HG03432 (cell line): ENCODE measurements around the gene CHST11.
A peak's percentile ranks its signal among the peaks of the same experiment; 100 is the strongest.

Experiments used
- ATAC-seq: cut with Tn5 transposase; IDR thresholded peaks from one replicate; pipeline ENCODE4 v1.9.1; 2021; ENCODE audit warnings: mild to moderate bottlenecking, moderate library complexity; ENCODE audit not compliant: unreplicated experiment

Gene CHST11

DNA sequence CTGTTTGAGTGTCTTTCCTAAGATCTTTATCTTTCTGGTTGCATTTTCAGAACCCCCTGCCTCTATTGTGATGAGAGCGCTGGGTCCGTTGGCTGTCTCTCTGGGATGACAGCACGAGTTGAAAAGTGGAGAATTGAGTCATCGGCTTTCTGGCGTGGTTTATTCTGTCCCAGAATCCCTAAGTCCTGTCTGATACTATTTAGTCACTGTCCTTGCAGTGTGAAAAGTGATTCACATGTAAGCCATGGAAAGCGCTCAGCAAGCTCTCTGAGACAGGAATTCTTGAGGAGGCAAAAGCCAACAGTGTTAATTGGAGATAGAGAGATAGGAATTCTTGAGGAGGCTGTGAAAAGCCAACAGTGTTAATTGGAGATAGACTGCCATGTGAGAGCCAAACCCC is 121.7 kb downstream of the CHST11 start:
- ATAC-seq, result no peak

DNA sequence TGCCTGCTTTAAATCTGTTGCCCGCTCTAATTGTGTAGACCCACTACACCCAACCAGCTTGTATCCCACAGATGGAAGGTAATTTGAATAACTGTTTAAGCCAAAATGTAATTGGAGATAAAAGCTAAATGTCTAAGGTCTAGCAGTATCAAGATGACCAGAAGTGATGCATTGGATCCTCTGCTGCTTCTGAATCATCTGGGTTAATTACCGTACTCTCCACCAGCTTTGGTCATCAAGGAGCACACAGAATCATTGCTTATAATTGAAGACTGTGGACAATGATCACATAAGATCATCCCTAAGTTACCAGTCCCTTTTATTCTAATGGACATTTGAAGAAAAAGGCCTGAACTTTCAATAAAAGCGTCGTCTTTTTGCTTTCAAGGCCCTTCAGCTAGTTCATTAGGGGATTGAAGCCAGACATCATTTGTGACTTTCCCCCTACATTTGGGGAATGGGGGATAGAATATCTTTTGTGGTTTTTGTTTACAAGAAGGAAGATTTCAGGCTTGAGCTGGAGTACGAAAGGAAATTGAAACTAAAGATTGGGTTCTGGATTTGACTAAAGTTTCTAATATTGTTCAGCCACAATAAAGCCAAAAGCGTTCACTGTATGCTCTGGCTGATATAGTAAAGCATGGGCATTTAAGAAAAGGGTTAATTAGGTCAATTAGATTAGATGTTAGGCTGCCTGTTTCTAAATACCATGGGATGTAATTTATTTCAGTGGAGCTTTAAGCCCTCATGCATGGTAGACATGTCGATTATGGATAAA is 123.2 kb downstream of the CHST11 start:
- peak; percentile 40 for ATAC-seq

DNA sequence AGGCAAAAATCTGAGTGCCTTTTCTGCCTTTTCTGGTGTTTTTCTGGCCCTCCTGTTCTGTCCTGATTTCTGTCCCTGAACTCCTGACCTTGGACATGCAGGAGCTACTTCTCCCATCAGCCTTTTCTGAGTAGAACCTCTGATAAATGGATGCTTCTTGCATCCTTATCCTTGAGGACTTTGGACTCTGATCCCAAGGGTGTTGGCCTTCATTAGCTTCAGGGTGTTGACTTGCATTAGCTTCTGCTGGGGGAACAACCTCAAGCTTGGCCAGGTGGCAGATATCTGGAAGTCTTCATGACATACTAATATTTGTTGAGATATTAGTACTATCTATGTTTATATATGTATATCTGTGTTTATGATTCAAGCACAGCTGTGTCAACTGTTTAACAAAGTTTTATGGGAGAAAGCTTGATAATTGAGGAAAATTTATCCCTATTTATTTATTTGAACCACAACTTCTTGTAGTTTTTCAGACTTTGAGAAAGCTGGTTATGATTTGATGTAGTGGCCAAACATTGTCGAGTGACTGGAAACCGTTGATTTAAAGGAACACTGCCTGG is 124.3 kb downstream of the CHST11 start:
- no peak for ATAC-seq

DNA sequence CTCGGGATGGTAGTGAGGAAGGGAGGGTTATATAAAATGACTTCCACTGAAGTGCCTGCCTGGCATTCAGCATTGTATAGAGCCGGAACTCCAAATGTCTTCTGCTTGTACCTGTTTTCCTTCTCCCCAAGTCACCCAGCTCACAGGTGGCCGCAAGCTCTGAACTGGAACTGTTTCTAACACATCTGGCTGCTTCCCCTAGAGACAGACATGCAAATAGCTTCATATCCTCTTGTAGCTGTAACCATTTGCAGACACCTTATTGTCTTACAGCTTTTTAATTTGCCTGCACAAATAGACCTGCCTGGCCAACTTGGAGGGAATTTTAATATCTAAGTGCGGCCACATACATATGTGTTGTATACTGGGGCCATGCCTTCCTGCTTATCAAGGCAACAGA is 126.0 kb downstream of the CHST11 start:
- ATAC-seq, result peak; percentile 81

DNA sequence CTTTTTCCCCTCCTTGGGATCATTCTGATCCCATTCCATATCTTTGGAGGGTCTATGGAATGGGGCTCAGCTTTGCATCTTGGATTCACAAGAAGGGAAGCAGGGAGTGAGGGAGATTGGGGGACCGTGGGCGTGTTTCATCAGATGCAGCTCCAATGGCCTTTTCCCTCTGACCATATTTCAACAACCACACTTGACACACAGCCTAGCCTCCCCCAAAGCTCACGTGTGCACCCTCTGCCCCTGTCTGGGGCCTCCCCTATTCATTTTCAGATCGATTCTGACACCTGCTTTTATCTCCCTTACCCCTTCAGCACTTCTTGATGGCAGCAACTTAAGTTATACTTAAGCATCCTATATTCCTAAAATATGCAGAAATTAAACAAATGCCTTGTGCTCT is 126.6 kb downstream of the CHST11 start:
- peak; percentile 55 for ATAC-seq

DNA sequence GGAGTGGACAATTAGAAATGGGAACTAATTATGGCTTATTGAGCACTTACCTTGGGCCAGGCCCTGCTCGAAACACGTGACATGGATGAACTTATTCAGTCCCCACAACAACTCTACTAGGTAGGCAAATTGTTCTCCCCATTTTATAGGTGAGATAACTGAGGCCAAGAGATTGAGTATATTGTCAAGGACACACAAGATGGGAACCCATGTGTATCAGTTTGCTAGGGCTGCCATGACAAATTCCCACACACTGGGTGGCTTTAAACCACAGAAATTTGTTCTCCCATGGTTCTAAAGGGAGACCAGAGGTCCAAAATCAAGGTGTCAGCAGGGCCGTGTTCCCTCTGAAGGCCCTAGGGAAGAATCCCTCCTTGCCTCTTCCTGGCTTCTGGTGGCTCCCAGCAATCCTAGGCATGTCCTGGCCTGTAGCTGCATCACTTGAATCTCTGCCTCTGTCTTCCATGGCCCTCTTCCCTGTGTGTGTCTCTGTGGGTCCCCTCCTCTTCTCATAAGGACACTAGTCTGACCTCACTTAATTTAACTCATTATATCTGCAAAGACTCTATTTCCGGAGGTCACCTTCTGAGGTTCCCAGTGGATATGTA is 128.8 kb downstream of the CHST11 start:
- ATAC-seq, result no peak

DNA sequence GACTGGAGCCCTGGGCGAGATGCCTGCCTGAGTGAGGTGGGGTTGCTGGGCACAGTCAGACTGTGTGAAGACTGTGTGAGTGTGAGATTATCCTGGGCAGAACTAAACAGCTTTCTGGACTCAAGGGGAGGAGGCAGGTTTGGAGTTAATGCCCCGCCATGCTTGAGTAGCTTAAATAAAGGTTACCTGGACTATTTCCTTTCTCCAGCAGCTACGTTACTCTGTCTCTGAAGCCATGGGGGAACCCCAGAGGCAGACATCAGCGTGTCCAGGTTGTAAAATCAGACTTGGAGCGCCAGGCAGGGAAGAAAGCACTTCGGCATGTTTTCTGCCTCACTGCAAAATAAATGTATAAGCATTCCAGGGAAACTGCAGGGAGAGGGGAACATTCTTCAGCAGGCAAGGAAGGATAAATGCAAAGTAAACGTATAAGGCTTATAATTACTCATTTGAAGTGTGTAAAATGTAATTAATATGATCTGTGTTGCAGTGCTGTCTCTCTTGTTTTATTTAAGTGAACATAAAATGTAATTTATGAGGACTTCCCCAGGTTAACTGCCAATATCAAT is 129.7 kb downstream of the CHST11 start:
- ATAC-seq, result no peak

DNA sequence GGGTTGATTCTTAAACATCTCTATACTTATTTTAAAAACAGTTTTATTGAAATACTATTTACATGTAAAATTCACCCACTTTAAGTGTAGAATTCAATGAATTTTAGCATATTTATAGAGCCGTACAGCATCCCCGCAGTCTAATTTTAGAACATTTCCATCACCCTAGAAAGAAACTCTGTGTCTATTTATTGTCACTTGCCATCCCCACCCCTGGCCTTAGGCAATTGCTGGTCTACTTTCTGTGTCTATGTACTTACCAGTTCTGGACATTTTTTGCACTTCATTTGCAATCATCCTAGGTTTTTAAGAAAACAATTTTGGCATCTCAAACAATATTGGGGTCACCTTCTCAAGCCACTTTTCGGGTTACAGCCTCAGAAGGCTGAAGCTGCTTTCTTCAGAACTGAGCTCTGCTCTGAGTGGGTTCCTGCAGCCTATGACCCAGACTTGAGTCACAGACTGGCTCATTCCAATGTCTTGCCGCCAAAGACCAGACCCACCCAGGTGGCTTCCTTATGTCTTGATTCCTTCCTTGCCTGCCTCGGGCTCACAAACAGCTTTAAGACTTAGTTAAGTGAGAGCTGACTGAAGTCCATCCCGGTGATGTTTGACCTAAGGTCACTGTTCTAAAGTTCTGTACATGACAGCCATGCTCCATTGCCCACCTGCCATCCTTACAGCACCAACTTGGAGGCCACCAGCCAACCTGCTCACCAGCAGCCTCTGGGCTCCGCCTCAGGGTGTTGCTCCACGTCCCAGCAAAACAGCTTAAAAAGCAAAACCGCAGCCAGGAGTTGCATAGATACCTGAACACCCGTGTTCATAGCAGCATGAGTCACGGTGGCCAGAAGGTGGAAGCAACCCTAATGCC is 131.5 kb downstream of the CHST11 start:
- no peak for ATAC-seq

DNA sequence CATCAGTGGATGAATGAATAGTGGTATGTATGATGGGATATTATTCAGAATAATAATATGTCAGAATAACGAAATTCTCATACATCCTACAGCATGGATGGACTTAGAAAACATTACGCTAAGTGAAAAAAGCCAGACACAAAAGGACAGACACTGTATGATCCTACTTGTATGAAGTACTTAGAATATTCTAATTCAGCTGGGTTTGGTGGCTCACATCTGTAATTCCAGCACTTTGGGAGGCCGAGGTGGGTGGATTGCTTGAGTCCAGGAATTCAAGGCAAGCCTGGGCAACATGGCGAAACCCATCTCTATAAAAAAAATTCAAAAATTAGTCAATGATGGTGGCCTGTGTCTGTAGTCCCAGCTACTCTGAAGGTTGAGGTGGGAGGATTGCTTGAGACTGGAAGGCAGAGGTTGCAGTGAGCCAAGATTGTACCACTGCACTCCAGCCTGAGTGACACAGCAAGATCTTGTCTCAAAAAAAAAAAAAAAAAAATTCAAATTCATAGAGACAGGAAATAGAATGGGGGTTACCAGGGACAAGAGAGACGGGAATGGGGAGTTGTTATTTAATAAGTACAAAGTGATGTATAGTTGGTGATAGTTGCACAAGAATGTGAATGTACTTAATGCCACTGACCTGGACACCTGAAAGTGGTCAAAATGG is 132.3 kb downstream of the CHST11 start:
- ATAC-seq, result no peak

DNA sequence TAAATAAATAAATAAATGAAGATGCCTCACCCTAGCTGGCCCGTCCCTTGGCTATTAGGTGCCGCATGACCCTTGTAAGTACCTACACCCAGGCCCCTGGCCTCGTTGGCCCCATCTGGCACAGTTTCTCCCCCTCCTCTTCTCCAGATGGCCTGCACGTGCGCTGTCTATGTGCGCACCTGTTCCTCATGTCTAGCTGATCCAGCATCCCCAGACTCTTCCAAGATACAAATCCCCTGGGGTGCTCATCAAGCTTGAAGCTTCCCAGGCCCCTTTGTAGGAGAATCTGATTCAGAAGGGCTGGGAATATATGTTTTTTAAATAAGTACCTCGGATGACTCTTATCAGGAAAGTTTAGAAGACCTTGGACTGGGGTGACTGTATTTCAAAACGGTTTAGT is 133.3 kb downstream of the CHST11 start:
- ATAC-seq, result no peak

DNA sequence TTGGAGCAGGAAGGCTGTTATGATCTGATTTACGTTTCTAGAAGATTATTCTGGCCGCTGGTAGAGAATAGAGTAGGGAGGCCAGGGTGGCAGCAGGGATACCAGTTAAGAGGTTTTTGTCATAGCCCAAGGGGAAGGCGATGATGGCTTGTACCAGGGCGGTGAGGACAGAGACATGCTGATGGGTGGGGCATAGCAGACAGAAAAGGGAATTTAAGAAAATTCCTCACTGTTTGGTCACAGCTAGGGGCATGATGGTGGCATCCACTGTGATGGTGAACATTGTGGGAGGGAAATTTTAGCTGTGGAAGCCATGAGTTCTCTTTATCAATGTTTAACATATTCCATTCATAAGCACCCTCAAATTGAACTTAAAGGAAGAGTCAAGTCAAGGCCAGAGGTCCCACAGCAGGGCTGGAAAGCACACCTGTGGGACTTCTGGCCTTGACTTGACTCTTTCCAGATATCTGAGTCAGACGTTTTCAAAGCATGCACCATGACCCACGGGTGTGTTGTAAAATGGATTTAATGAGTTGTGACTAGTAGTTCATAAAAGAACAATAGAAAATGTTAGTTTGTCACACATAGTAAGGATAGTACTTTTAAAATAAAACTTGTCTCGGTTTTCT is 134.6 kb downstream of the CHST11 start:
- no peak for ATAC-seq

DNA sequence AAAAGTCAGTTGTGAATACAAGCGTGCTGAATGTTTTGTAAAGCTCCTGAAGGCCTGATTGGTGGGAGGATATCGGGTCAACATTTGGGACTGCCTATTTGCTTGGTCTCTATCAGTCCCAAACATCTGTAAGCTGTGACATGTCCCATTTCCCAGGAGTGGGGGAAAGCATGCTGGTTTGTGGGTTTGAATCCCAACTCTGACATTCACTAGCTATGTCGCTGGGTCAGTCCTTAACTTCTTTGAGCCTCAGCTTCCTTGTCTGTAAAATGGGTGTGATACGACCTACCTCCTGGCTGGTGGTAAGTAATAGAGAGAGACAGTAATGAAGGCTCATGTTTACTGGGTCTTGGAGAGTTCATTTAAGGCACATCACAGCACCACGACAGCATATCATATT is 136.7 kb downstream of the CHST11 start:
- ATAC-seq, result no peak

DNA sequence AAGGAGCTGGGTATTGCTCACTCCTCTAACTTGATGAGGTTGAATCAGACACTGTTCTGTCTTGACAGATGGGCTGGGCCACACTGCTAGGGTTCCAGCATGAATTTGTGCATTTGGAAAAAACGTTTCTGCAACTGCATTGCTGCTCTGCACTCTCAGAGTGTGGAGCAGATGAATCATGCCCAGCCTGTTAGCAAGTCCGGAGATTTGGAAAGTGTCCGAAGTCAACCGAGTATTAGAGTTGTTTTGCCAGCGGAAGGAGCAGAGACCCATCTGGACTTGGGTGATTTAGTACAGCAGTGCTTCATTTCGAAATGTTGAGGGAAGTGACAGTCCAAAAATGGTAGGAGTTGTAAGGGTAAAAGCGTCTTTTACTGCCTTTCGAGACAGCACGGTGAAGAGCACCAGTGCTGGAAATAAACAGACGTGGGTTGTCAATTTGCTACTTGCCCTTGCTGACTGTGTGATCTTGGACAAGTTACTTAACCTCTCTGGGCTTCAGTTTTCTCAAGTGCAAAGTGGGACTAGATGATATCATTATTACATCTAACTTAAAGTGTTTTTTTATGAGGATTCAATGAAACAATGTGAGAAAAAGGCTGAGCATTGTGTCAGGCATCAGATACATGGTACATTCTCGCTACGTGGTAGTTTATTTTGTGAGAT is 139.5 kb downstream of the CHST11 start:
- no peak for ATAC-seq

DNA sequence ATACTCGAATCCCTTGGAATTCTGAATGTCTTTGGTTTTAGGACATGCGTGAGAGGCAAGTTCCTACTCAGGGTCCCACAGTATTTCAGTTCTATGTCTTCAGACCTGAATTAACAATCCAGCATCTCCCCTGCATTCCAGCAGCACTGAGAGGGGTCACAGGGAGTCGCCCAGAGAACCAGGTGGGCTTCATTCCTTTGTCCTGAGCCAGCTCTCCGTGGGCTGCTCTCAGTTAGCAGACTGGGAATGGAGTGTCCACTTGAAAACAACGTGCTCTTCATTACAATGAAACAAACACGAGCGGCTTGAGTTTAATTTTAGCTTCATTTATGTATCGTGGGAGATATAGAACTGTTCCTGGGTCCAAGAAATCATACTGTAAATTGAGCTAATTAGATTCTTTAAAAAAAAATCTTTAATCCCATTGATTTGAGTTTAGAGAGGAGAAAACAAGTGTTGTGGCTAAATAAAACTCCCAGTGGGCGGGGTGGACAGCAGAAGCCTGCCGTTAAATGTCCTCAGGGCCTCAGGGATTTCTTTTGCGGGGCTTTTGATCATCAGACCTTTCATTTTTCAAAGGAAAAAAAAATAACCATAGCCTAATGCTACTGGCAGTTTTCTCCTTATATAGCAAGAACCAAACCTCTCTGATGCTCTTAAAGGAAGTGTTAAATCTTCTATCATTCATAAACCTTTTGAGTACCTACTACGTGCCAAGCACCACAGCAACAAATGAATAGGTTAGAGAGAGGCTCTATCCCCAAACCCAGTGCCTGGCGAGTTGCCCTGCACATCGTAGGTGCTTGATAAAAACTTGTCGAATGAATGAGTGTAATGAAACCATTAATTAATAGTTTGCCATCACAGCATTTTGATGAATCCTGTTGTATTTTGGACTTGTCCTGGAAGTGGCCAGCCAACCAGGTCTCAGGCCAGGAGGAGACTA is 140.4 kb downstream of the CHST11 start:
- no peak for ATAC-seq

DNA sequence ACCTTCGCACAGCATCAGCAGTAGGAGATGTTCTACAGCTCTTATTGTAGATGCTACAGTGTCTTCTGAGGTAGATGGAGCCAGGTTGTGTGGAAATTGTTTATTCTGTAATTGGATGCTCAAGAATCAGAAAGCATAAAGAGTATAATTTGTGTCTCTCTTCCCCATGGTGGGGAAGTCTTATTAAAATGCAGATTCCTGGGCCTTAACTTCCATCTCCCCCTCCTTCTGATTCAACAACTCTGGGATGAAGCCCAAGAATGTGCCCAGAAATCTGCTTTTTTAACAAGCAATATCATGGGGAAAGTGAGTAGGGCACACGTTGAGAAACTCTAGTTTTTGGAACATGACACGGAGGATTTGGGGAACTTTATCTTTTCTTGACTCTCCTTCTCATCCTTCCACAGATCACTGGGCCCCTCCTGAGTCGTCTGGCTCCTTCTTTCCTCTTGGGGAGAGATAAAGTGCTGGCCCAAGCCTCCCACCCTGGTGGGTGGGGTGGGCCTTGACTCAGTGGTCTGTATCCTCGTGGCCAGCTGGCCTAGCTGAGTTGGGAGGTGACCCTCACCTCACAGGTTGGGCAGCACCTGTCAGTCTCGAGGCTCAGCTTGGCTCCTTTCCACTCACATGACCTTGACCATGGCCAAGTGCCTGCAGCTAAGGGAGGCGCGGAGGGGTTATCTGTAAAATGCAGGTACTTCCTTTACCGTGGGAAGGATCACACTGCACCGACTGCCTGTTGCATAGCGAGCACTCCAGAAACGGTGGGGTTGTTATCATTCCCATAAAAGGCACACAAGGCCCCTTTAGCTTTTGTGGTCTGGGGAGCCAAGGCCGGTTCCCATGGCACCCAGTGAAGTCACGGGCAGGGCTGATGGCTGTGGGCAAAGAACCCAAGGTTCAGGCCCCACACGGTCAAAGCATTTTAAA is 141.9 kb downstream of the CHST11 start:
- ATAC-seq, result no peak

DNA sequence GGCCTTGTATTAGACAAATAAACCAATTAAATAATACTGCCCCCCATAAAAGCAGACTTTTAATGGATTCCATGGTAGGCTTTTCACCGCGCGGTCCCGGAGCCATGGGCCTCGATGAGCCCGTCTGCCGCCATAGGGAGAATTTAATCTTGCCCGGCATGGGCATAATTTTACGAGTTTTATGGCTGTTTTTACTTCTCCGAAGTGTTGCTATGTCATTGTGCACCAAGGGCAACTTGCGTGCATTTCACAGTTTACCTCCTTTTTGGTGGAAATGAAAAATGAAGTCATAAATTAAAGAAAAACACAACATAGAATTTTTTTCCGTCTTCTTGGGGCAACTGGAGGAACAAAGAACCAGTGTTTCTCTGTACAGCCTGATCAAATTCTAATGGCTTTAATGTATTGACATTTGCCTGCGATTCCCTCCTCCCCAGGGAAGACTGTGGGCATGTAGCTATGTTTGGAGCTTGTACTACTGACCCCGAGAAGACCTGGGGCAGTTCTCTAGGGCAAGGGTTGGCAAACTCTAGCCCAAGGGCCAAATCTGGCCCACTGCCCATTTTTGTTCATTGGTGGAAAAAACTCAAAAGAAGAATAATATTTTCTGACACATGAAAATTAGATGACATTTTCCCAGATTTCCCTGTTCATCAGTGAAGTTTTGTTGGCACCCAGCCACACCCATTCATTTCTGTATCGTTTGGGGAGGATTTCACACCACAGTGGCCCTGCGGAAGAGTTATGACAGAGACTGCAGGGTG is 142.7 kb downstream of the CHST11 start:
- no peak for ATAC-seq
